GM06990 (cell line): ENCODE data around the gene OTOA.

Experiments
- DNase-seq: peaks from one replicate; pipeline ENCODE4 v3.0.0-alpha.2; 2011; ENCODE audit not compliant: insufficient read length; ENCODE audit errors: extremely low read depth
- H3K27me3 ChIP-seq: replicated peaks from 2 replicates; pipeline ENCODE4 v1.6.0; 2011; ENCODE audit warnings: low read length; ENCODE audit not compliant: control insufficient read depth, insufficient read depth
- H3K36me3 ChIP-seq: 2 replicates; pipeline ENCODE4 v1.5.1; 2011; ENCODE audit warnings: low read length; ENCODE audit not compliant: control insufficient read depth, insufficient read depth
- H3K4me3 ChIP-seq: replicated peaks from 2 replicates; pipeline ENCODE4 v1.5.1; 2011; ENCODE audit warnings: low read depth, mild to moderate bottlenecking, control low read depth, low read length
- TF ChIP-seq, protein P1 (sequence below): IDR thresholded peaks from 2 replicates; pipeline ENCODE4 v1.5.1; 2011; ENCODE audit warnings: low read length, control low read depth, mild to moderate bottlenecking, inconsistent platforms; ENCODE audit not compliant: insufficient read depth, poor library complexity, severe bottlenecking

Gene OTOA

DNA sequence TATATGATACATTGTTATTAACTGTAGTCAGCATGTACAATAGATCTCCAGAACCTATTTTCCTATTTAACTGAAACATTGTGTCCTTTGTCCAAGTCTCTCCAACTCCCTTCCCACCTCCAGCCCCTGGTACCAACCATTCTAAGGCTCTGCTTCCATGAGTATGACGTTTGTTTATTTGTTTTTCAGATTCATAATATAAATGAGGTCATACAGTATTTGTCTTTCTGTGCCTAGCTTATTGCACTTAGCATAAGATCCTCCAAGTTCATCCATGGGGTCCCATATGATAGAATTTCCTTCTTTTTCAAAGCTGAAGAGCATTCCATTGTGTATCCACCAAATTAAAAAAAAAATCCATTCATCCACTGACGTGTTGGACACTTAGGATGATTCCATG is 39.4 kb downstream of the OTOA start:
- TF ChIP-seq, protein P1, sequence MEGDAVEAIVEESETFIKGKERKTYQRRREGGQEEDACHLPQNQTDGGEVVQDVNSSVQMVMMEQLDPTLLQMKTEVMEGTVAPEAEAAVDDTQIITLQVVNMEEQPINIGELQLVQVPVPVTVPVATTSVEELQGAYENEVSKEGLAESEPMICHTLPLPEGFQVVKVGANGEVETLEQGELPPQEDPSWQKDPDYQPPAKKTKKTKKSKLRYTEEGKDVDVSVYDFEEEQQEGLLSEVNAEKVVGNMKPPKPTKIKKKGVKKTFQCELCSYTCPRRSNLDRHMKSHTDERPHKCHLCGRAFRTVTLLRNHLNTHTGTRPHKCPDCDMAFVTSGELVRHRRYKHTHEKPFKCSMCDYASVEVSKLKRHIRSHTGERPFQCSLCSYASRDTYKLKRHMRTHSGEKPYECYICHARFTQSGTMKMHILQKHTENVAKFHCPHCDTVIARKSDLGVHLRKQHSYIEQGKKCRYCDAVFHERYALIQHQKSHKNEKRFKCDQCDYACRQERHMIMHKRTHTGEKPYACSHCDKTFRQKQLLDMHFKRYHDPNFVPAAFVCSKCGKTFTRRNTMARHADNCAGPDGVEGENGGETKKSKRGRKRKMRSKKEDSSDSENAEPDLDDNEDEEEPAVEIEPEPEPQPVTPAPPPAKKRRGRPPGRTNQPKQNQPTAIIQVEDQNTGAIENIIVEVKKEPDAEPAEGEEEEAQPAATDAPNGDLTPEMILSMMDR, result no peak
- Histone ChIP-seq H3K36me3 (no peaks in the 10 kb centered on the region), H3K27me3 (no peaks in the 10 kb centered on the region; the same call in 1 of the 2 replicates), H3K4me3 (no peak overlapping the region)
- DNase-seq, result no peak

DNA sequence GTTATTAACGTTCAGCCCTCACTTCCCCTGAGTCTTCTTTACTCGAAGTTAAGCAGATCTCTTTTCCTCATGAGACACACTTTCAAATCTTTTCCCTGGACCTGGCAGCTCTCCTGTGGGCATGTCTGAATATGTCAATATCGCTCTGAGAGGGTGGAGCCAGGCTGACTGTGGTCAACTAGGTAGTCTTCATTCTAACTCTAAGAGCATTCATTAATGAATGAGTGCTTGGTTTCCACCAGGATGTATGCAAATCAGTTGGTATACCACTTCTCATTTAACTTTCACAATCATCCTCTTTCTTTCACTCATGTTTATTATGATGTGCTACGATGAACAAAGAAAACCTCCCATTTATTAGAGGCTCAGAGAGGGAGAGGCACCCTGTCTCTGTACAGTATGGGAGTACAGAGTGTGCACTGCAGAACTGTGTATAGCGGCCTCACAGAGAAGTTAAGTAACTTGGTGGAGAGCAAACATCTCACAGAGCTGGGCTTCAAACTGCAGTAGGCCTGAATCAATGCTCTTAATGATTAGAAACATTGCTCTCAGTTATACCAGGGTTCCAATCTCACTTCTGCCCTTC is 39.9 kb downstream of the OTOA start:
- TF ChIP-seq, protein P1, result no peak
- DNase-seq, result peak; percentile 31

DNA sequence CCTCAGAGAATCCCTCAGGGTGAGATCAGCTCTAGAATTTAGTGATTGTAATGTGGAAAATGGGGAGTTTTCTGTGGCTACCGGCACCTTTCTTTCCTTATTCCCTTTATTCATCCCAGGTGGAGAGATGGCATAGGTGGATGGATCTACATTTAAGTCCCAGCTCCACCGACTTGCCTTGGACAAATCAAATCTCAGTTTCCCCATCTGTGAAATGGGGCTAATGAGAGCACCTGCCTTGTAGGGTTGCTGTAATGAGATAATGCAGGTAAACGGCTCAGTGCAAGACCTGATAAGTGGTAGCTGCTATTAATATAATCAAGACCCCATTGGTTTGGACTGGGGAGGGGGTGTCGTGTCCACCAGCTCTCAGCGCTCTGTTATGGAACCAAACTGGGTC is 40.5 kb downstream of the OTOA start:
- TF ChIP-seq, protein P1, result no peak
- Histone ChIP-seq H3K4me3 (no peak overlapping the region), H3K27me3 (no peaks in the 10 kb centered on the region; the same call in 1 of the 2 replicates), H3K36me3 (no peaks in the 10 kb centered on the region)
- no peak for DNase-seq

More for the DNA sequence above, 39.9 kb downstream of the OTOA start:
- no peaks in the 10 kb centered on the region; the same call in 1 of the 2 replicates for H3K27me3 ChIP-seq
- H3K4me3 ChIP-seq, result no peak overlapping the region
- no peaks in the 10 kb centered on the region for H3K36me3 ChIP-seq

DNA sequence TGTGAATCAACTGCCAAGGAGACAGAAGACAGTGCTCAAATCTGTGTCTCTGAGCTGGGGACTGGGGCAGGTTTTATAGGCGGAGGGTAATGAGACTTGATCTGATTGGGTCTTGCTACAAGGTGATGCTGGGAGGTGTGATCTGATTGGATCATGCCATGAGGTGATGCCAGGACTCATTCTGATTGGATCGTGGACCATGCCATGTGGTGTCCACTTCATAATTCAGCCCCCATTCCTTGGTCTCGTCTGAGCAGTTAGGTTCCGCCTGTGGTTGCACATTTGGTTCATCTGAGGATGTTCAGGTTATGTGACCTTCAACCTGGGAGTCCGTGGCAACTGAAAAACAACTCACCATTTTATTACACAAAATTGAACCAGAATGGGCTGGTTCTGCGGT is 41.0 kb downstream of the OTOA start:
- no peak overlapping the region for H3K4me3 ChIP-seq
- no peaks in the 10 kb centered on the region; the same call in 1 of the 2 replicates for H3K27me3 ChIP-seq
- no peak for DNase-seq
- no peaks in the 10 kb centered on the region for H3K36me3 ChIP-seq
- TF ChIP-seq, protein P1, result no peak

GRCh38 chr16:21708533-21709115 is 44.9 kb downstream of the OTOA start:
- H3K27me3 ChIP-seq, result no peaks in the 10 kb centered on the region; the same call in 1 of the 2 replicates
- H3K4me3 ChIP-seq, result no peak overlapping the region
- peak; percentile 52 for DNase-seq
- TF ChIP-seq, protein P1, result peak; percentile 78
- H3K36me3 ChIP-seq, result no peaks in the 10 kb centered on the region
